NK-92 (cell line): ENCODE data around the gene PFN3.
"Not testable (repeated sequence)": the region's sequence is repeated elsewhere in the genome, so short reads cannot be mapped to it uniquely, and the experiment has no call there.

Experiments
- DNase-seq: peaks from one replicate; lab custom pipeline; 2025; ENCODE audit not compliant: unreplicated experiment; lab: John Stamatoyannopoulos, UW

The PFN3 gene

DNA sequence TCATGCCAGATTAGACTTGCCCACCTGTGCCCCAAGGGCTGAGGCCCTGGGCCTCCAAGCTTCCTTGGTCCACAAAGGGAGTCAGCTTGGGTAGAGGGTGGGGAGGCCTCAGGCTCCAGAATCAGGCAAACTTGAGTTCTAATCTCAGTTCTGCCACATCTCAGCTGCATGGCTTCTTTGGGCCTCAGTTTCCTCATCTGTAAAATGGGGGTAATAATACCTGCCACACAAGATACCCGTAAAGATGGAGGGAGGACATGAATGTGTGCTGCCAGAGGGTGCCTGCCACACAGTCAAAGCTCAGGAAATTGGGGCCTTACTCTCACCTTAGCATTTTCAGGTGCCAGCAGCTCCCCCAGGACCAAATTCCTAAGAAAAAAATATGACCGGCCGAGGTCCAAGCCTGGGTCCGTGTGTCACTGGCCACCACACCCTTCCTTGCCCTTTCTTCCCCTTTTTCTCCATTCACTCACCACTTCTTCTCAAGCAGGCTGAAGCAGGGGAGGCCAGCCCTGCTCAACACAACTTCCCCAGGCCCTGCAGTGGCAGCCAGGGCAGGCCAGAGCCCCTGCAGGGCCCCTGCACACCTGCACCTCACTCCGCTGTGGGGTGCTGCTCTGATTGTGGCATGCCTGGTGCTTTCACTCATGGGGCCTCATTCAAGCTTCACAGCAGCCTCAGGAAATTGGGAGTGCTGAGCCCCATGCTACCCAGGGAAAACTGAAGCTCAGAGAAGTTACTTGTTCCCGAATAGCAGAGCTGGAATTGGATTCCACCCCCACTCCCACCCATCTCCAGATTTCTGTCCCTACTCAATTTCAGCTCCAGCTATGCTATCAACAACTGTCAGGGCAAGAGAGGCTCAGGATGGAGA, 38.8 kb downstream of the PFN3 start:
- no peak for DNase-seq

GRCh38 chr5:177360740-177361139, 39.7 kb downstream of the PFN3 start:
- not testable (repeated sequence) for DNase-seq

GRCh38 chr5:177359860-177360259, 40.6 kb downstream of the PFN3 start:
- no peak for DNase-seq

GRCh38 chr5:177359451-177359851, 41.0 kb downstream of the PFN3 start:
- no peak for DNase-seq

- no peak for DNase-seq
These were observed 42.1 kb downstream of the PFN3 start for GRCh38 chr5:177358370-177358819.

- DNase-seq: no peak
These were observed 42.8 kb downstream of the PFN3 start, which contains the start of gene RGS14 for GRCh38 chr5:177357459-177358351. TSS of gene RGS14 (plus strand) at chr5:177357924. CDS start at chr5:177358025, 101 bp downstream.

GRCh38 chr5:177357146-177357458, 43.4 kb downstream of the PFN3 start:
- DNase-seq: no peak

- no peak for DNase-seq
These were observed 43.7 kb downstream of the PFN3 start for GRCh38 chr5:177356746-177357145.

GRCh38 chr5:177355868-177356168, 44.6 kb downstream of the PFN3 start:
- DNase-seq: no peak

DNA sequence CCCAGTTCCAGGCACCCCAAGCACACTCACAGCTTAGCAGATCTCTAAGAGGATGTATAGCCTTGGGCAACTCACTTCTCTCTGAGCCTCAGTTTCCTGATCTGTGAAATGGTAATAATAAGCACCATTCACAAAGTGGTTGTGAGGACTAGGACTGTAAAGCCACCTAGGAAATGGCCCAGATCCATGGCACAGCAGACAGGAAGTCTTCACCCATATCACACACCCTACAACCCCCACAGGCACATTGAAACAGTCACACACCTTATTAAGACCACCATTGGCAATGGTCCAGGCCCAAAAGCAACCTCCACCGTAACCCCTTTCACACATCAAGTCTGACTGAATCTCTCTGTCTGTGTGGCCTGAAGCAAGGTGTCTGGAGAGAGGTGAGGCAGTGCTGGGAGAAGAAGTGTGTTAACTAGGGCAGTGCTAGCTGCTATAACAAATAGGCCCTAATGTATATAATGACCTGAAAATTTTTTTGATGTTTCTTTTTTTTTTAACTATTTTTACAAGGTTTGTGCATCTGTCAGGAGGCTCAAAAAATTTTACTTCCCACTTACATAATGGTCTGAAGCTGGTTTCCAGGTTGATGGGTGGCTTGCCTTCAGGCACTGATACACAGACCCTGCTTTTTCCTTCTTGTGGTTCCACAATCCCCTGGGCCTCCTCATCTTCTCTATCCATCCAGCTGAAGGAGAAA, 45.1 kb downstream of the PFN3 start:
- DNase-seq: no peak

DNA sequence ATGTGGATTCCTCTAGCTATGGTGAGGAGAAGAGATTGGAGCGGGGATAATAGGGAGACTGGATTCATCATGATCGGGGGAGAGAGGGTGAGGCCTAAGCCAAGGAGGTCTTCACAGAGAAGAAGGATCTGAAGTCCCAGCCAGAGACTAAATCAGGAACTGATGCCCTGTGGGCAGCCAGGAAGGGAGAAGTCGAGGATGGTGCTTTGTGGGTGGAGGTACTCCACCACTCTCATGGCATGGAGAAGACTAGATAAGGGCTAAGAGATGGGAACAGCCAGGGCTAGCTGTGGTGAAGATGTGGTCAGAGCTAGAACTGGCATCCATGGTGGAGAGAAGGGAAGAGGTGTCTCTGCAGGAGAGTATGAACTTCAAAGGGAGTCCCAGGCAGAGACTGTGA, 45.8 kb downstream of the PFN3 start:
- DNase-seq: no peak

- DNase-seq: no peak
These were observed 46.2 kb downstream of the PFN3 start for GRCh38 chr5:177354256-177354655.

- DNase-seq: no peak
These were observed 47.4 kb downstream of the PFN3 start for GRCh38 chr5:177353093-177353492.

GRCh38 chr5:177351392-177352329, 48.8 kb downstream of the PFN3 start, which contains the start of gene LMAN2:
TSS of gene LMAN2 (minus strand) at chr5:177351668. CDS start at chr5:177351647, 21 bp downstream.
- DNase-seq: peak; percentile 48

DNA sequence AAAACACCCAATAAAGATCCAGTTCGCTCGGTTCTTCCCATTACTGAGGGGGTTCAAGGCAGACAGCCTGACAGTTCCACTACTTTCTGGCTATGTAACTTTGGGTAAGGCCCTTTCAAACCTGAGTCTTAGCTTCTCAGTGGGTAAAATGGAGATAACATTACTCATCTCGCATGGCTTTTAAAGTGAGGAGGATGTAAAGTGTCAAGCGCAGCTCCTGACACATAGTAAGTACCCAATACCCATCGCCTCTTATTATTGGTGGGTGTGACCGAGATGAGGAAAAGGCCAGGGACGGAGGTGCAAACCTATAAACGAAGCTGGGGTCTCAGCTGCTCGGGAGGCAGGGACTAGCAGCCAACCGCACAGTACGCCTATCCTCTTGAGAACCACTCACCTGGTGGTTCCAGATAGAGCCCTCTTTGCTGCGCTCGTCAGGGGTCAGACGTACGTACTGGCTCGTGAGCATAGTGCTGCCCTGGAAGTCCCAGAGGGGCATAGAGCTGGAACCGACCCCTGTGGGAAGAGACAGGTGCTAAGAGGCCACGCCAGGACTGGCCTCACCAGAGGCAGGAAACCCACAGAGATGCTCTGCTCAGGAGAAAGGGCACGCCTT, 49.6 kb downstream of the PFN3 start:
- DNase-seq: no peak
